Loucy (cell line): Measurements from ENCODE around the gene COQ2.

Experiments
- H2AFZ ChIP-seq: fragments of 200-600 bp; sonication (generic); 2 replicates; pipeline ENCODE4 v1.6.0; 2016; ENCODE audit warnings: antibody characterized with exemption, mild to moderate bottlenecking, low read length, moderate library complexity
- H3F3A ChIP-seq: fragments of 200-600 bp; 2 replicates; pipeline ENCODE4 v1.6.0; 2016; ENCODE audit warnings: antibody characterized with exemption, low read depth, mild to moderate bottlenecking
- H3K27me3 ChIP-seq: fragments of 200-600 bp; sonication (generic); 2 replicates; pipeline ENCODE4 v1.6.1; 2014; ENCODE audit warnings: low read length, mild to moderate bottlenecking; ENCODE audit not compliant: insufficient read depth, poor library complexity, severe bottlenecking
- H3K36me3 ChIP-seq: fragments of 200-600 bp; sonication (generic); 2 replicates; pipeline ENCODE4 v1.6.1; 2016; ENCODE audit warnings: low read length; ENCODE audit not compliant: insufficient read depth
- H3K4me1 ChIP-seq: fragments of 200-600 bp; sonication (generic); 2 replicates; pipeline ENCODE4 v1.5.1; 2014; ENCODE audit warnings: low read length, mild to moderate bottlenecking; ENCODE audit not compliant: insufficient read depth, poor library complexity, severe bottlenecking
- H3K4me2 ChIP-seq: fragments of 200-600 bp; sonication (generic); 2 replicates; pipeline ENCODE4 v1.6.0; 2014; ENCODE audit warnings: antibody characterized with exemption, low read length, low read depth, mild to moderate bottlenecking; ENCODE audit not compliant: poor library complexity, severe bottlenecking
- H3K4me3 ChIP-seq: fragments of 200-600 bp; sonication (generic); 2 replicates; pipeline ENCODE4 v1.5.1; 2014; ENCODE audit warnings: low read length, mild to moderate bottlenecking, mixed read lengths; ENCODE audit not compliant: poor library complexity, severe bottlenecking
- H3K79me2 ChIP-seq: fragments of 200-600 bp; sonication (generic); 2 replicates; pipeline ENCODE4 v1.6.1; 2014; ENCODE audit warnings: low read length; ENCODE audit not compliant: insufficient read depth
- H3K9ac ChIP-seq: fragments of 200-600 bp; sonication (generic); 2 replicates; pipeline ENCODE4 v1.6.0; 2014; ENCODE audit warnings: mild to moderate bottlenecking, low read depth, low read length, moderate library complexity; ENCODE audit not compliant: poor library complexity, severe bottlenecking
- H3K9me2 ChIP-seq: fragments of 200-600 bp; sonication (generic); replicated peaks from 2 replicates; pipeline ENCODE4 v1.6.1; 2016; ENCODE audit warnings: low read depth, low read length, mixed read lengths
- H3K9me3 ChIP-seq: fragments of 200-600 bp; sonication (generic); 2 replicates; pipeline ENCODE4 v1.6.1; 2014; ENCODE audit warnings: mild to moderate bottlenecking, antibody characterized with exemption, low read length, low read depth; ENCODE audit not compliant: insufficient read depth
- H4K20me1 ChIP-seq: fragments of 200-600 bp; sonication (generic); 2 replicates; pipeline ENCODE4 v1.6.0; 2014; ENCODE audit warnings: antibody characterized with exemption, low read length, mild to moderate bottlenecking; ENCODE audit not compliant: insufficient read depth, poor library complexity, severe bottlenecking
- EZH2phosphoT487 ChIP-seq: fragments of 200-600 bp; IDR thresholded peaks from 2 replicates; pipeline ENCODE4 v1.6.1; 2018; ENCODE audit warnings: antibody characterized with exemption, mild to moderate bottlenecking, moderate library complexity, borderline replicate concordance
- TF ChIP-seq, protein P1 (sequence below): fragments of 200-600 bp; sonication (generic); conservative IDR thresholded peaks from 2 replicates; pipeline ENCODE4 v1.5.1; 2014; ENCODE audit warnings: mild to moderate bottlenecking, antibody characterized with exemption, low read length

COQ2 gene

DNA sequence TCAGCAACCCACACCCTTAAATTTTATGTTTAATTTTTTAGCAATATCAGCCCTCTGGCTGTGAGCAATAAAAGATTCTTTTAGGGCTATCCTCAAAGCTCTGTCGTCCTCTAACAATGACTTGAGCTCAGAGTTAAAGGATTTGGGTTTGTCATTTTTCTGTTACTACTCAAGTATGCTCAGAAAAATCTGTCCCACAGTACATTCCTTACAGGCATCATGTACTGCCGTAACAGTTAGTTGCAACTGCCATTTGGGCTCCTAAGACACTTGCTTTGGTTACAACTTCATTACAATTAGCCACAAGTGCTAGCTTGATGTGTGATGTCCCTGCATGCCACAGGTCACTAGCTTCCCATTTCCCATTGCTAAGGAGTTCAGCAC is 33.2 kb downstream of the COQ2 start:
- TF ChIP-seq EZH2phosphoT487, result no peak
- TF ChIP-seq, protein P1, sequence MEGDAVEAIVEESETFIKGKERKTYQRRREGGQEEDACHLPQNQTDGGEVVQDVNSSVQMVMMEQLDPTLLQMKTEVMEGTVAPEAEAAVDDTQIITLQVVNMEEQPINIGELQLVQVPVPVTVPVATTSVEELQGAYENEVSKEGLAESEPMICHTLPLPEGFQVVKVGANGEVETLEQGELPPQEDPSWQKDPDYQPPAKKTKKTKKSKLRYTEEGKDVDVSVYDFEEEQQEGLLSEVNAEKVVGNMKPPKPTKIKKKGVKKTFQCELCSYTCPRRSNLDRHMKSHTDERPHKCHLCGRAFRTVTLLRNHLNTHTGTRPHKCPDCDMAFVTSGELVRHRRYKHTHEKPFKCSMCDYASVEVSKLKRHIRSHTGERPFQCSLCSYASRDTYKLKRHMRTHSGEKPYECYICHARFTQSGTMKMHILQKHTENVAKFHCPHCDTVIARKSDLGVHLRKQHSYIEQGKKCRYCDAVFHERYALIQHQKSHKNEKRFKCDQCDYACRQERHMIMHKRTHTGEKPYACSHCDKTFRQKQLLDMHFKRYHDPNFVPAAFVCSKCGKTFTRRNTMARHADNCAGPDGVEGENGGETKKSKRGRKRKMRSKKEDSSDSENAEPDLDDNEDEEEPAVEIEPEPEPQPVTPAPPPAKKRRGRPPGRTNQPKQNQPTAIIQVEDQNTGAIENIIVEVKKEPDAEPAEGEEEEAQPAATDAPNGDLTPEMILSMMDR, result no peak

DNA sequence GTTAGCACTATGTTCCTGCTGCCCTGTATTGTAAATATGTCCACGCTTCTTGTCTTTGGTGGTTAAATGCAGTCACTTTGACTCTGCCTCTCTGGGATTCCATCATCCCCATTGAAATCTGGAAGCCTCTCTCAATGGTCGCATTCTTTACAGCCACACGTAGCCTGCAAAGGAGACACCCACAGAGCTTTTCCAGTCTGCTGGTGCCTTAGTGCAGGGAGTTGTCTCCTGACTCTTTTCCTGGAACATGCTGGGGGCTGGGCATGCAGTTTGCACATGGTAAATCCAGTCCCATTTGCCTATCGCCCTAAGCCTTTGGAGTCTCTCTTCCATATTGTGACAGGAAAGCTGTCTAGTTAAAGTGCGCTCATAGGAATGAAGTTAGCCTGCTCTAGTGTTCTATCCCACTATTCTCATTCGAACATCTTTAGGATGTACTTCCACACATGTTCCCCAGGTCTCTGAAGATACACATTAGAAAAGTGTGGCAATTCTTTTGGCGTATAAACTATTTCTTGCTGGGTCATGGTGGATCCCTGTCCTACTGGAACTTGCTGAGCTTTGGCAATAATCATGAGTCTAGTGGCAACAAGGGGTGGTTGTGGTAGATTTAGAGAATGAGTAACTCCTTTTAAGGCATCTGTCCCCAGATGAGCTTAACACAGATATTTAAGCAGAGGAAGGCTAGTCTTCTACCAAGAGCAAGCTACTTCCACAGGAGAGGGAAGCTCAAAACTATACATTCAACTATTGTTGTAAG is 33.7 kb downstream of the COQ2 start:
- Histone ChIP-seq H3K4me1 (peaks cover 11% of the 10 kb centered on the region), H3K9me2 (no peaks in the 10 kb centered on the region), H3K79me2 (no peaks in the 10 kb centered on the region), H3K9ac (no peak overlapping the region), H3K4me2 (no peak overlapping the region), H3K4me3 (no peak overlapping the region), H3K27me3 (no peaks in the 10 kb centered on the region), H2AFZ (no peak overlapping the region), H3F3A (no peaks in the 10 kb centered on the region), H3K36me3 (no peaks in the 10 kb centered on the region), H4K20me1 (no peaks in the 10 kb centered on the region), H3K9me3 (no peaks in the 10 kb centered on the region)
- TF ChIP-seq, protein P1, result no peak
- TF ChIP-seq EZH2phosphoT487, result no peak

More for the DNA sequence above, 33.2 kb downstream of the COQ2 start:
- H3K79me2 ChIP-seq, result no peaks in the 10 kb centered on the region
- H3K9ac ChIP-seq, result no peak overlapping the region
- H4K20me1 ChIP-seq, result no peaks in the 10 kb centered on the region
- peaks cover 11% of the 10 kb centered on the region for H3K4me1 ChIP-seq
- no peaks in the 10 kb centered on the region for H3K9me3 ChIP-seq
- H3K9me2 ChIP-seq, result no peaks in the 10 kb centered on the region
- no peaks in the 10 kb centered on the region for H3K27me3 ChIP-seq
- H3K36me3 ChIP-seq, result no peaks in the 10 kb centered on the region
- no peak overlapping the region for H3K4me3 ChIP-seq
- no peak overlapping the region for H2AFZ ChIP-seq
- H3F3A ChIP-seq, result no peaks in the 10 kb centered on the region
- H3K4me2 ChIP-seq, result no peak overlapping the region

DNA sequence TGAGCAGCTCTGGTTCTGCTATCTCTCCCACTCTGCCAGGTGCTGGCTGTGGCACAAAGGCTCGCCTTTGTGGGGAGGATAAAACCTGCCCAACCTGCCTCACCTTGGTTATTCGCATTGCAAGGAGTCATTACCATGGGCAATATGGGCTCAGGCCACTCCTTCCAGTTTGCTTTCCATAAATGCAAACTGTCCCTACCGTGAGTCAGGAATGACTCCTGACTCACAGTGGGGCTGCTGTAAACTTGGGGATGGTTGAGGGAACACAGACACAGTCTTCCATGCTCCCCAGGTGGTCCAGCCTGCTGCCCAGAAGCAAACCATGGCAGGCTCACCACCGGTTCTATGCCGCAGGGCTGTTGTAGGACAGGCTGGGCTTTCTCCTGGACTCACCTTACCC is 36.1 kb downstream of the COQ2 start:
- H2AFZ ChIP-seq, result no peak overlapping the region
- H3K27me3 ChIP-seq, result no peaks in the 10 kb centered on the region
- no peaks in the 10 kb centered on the region for H3K9me2 ChIP-seq
- peaks cover 11% of the 10 kb centered on the region for H3K4me1 ChIP-seq
- H3K9ac ChIP-seq, result no peak overlapping the region
- no peaks in the 10 kb centered on the region for H3K36me3 ChIP-seq
- no peak for TF ChIP-seq EZH2phosphoT487
- TF ChIP-seq, protein P1, result no peak
- no peak overlapping the region for H3K4me3 ChIP-seq
- H3K9me3 ChIP-seq, result no peaks in the 10 kb centered on the region
- no peaks in the 10 kb centered on the region for H3F3A ChIP-seq
- H4K20me1 ChIP-seq, result no peaks in the 10 kb centered on the region
- H3K4me2 ChIP-seq, result no peak overlapping the region
- H3K79me2 ChIP-seq, result no peaks in the 10 kb centered on the region
